ENCODE measurements around the gene DLGAP4.
A peak's percentile ranks its signal among the peaks of the same experiment; 100 is the strongest.

DLGAP4 gene, protein sequence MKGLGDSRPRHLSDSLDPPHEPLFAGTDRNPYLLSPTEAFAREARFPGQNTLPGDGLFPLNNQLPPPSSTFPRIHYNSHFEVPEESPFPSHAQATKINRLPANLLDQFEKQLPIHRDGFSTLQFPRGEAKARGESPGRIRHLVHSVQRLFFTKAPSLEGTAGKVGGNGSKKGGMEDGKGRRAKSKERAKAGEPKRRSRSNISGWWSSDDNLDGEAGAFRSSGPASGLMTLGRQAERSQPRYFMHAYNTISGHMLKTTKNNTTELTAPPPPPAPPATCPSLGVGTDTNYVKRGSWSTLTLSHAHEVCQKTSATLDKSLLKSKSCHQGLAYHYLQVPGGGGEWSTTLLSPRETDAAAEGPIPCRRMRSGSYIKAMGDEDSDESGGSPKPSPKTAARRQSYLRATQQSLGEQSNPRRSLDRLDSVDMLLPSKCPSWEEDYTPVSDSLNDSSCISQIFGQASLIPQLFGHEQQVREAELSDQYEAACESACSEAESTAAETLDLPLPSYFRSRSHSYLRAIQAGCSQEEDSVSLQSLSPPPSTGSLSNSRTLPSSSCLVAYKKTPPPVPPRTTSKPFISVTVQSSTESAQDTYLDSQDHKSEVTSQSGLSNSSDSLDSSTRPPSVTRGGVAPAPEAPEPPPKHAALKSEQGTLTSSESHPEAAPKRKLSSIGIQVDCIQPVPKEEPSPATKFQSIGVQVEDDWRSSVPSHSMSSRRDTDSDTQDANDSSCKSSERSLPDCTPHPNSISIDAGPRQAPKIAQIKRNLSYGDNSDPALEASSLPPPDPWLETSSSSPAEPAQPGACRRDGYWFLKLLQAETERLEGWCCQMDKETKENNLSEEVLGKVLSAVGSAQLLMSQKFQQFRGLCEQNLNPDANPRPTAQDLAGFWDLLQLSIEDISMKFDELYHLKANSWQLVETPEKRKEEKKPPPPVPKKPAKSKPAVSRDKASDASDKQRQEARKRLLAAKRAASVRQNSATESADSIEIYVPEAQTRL

DNA sequence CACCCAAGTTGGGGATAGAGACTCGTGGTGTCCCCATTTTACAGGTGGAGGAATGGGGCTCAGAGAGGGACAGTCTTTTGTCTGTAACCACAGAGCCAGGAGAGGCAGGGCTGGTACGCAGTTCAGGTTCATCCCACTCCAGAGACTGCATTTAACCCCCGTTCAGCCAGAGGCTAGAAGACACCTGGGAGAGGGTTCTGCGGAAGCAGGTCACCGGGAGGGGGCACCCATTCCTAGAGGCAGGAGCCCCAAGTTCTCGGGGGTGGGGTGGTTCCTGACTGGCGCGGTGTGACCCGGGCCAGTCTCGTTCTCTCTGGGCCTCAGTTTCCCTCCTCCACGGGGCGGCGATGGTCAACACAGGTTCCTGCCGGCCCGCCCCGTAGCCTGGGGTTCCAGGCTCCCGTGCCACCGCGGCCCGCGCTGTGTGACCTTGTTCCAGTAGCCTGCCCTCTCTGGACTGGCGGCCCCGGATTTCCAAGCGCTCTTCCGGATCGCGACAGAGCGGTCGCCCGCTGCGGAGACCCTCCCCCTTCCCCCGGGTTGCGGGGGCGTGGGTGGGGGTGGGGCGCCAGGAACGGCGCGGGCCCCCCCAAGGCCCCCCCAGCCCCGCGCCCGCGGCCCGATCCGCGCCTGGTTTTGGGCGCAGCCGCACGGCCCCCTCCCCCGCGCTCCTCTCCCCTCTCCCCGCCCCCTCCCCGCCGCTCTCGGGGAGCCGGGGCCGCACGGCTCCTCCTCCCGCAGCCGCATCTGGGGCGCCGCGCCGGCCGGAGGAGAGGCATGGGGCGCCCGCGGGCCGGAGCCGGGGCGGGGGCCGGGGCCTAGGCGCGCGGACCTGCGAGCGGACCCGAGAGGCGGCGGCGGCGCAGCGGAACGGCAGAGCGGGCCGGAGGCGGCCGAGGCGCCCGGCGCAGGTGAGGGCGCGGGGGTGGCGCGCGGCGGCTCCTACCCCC lies at the start of gene DLGAP4:
Gene DLGAP4, plus strand, starts transcription at position 738 of the 950 bp plus-strand sequence. CDS start 125,379 bp downstream, outside the sequence.
- Histone ChIP-seq H3K36me3 (ENCODE audit: insufficient read depth, low read depth, low read length) (no peaks in the 10 kb centered on the region), H3K27me3 (ENCODE audit: insufficient read depth, low read length) (peaks cover 85% of the 10 kb centered on the region), H3K4me1 (ENCODE audit: insufficient read depth, low read length) (0 out of 2 replicates have a peak, but pooled peaks cover 6% of the 10 kb centered on the region), H3K4me3 (ENCODE audit: low read length) (peak within 1 kb of the TSS; percentile 72), H3K9ac (ENCODE audit: low read depth, low read length) (no peak within 1 kb of the TSS), H3K27ac (ENCODE audit: low read length) (no peak within 1 kb of the TSS), H3K9me3 (ENCODE audit: insufficient read depth, low read depth, low read length) (no peaks in the 10 kb centered on the region)

- H3K4me1 ChIP-seq (ENCODE audit: insufficient read depth, low read length) = peaks cover 6% of the 10 kb centered on the region; the same call in 1 of the 2 replicates
- no peak overlapping the region; the same call in 1 of the 2 replicates for H3K4me3 ChIP-seq (ENCODE audit: low read length)
- H3K27me3 ChIP-seq (ENCODE audit: insufficient read depth, low read length) = no peaks in the 10 kb centered on the region
- peaks cover 22% of the 10 kb centered on the region; the same call in 1 of the 2 replicates for H3K36me3 ChIP-seq (ENCODE audit: insufficient read depth, low read depth, low read length)
- no peak overlapping the region for H3K9ac ChIP-seq (ENCODE audit: low read depth, low read length)
- no peak overlapping the region for H3K27ac ChIP-seq (ENCODE audit: low read length)
- no peaks in the 10 kb centered on the region for H3K9me3 ChIP-seq (ENCODE audit: insufficient read depth, low read depth, low read length)
These were observed 46.7 kb upstream of the DLGAP4 start for GRCh38 chr20:36259177-36260061.

- H3K36me3 ChIP-seq (ENCODE audit: insufficient read depth, low read depth, low read length) = peaks cover 16% of the 10 kb centered on the region; the same call in 1 of the 2 replicates
- H3K9ac ChIP-seq (ENCODE audit: low read depth, low read length) = no peak overlapping the region; the same call in 1 of the 2 replicates
- no peak overlapping the region for H3K4me3 ChIP-seq (ENCODE audit: low read length)
- no peak overlapping the region for H3K27ac ChIP-seq (ENCODE audit: low read length)
- peaks cover 6% of the 10 kb centered on the region; the same call in 1 of the 2 replicates for H3K4me1 ChIP-seq (ENCODE audit: insufficient read depth, low read length)
- no peaks in the 10 kb centered on the region for H3K27me3 ChIP-seq (ENCODE audit: insufficient read depth, low read length)
- H3K9me3 ChIP-seq (ENCODE audit: insufficient read depth, low read depth, low read length) = no peaks in the 10 kb centered on the region
These were observed 45.8 kb upstream of the DLGAP4 start for GRCh38 chr20:36260316-36260715.

DNA sequence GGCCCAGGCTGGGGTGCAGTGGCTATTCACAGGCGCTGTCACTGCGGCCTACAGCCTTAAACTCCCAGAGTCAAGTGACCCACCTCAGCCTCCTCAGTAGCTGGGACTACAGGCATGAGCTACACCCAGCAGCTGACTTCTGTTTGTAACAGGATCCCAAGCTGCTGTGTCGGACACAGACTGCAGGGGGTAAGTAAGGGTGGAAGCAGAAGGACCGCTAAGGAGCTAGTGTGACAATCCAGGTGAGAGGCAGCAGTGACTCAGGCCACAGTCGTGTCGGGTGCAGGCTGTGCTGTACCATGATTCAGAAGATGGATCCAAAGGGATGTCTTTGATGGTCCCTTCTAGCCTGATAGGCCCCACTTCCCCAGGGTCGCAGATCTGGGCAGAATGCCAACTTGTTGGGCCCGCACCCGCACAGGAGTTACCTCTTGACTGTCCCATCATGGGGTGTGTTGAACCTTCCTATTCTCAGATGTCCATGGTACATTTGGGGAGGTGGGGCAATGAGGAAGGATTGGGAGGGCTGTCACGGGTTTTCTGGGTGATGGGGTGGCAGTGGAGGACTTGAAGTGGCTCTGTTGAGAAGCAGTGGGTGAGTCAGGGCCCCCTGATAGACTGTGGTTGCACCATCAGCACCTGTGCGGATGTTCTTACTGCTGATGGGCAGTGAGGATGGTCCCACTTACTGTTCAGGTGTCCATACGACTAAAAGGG lies 44.6 kb upstream of the DLGAP4 start:
- no peak overlapping the region for H3K27ac ChIP-seq (ENCODE audit: low read length)
- no peak overlapping the region for H3K9ac ChIP-seq (ENCODE audit: low read depth, low read length)
- H3K4me3 ChIP-seq (ENCODE audit: low read length) = no peak overlapping the region
- H3K4me1 ChIP-seq (ENCODE audit: insufficient read depth, low read length) = peaks cover 6% of the 10 kb centered on the region; the same call in 1 of the 2 replicates
- no peaks in the 10 kb centered on the region for H3K9me3 ChIP-seq (ENCODE audit: insufficient read depth, low read depth, low read length)
- H3K27me3 ChIP-seq (ENCODE audit: insufficient read depth, low read length) = no peaks in the 10 kb centered on the region
- peaks cover 4% of the 10 kb centered on the region; the same call in 1 of the 2 replicates for H3K36me3 ChIP-seq (ENCODE audit: insufficient read depth, low read depth, low read length)

DNA sequence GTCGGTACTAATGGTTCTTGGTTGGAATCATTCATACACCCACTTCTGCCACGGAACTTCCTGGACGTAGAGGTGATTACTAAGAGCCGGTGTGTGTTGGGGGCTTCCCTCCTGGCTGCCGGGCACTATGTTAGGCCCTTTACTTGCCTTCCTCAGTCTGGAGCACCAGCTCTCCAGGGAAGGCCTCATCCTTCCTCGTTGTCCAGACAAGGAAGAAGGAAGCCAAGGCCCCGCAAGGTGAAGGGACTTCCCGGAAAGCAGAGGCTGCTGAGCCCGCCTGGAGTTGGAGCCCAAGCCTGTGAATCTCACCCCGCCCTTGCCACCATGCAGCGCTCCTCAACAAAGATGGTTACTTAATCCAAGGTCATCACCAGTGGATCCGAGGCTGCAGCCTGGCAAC lies 43.7 kb upstream of the DLGAP4 start:
- H3K9me3 ChIP-seq (ENCODE audit: insufficient read depth, low read depth, low read length) = no peaks in the 10 kb centered on the region
- no peak overlapping the region for H3K4me3 ChIP-seq (ENCODE audit: low read length)
- no peak overlapping the region for H3K9ac ChIP-seq (ENCODE audit: low read depth, low read length)
- no peaks in the 10 kb centered on the region for H3K36me3 ChIP-seq (ENCODE audit: insufficient read depth, low read depth, low read length)
- H3K27me3 ChIP-seq (ENCODE audit: insufficient read depth, low read length) = no peaks in the 10 kb centered on the region
- no peak overlapping the region for H3K27ac ChIP-seq (ENCODE audit: low read length)
- peaks cover 6% of the 10 kb centered on the region; the same call in 1 of the 2 replicates for H3K4me1 ChIP-seq (ENCODE audit: insufficient read depth, low read length)

- Histone ChIP-seq H3K4me1 (ENCODE audit: insufficient read depth, low read length) (no peaks in the 10 kb centered on the region), H3K27me3 (ENCODE audit: insufficient read depth, low read length) (no peaks in the 10 kb centered on the region), H3K27ac (ENCODE audit: low read length) (no peak overlapping the region)
These were observed 41.5 kb upstream of the DLGAP4 start for GRCh38 chr20:36264426-36265246.

DNA sequence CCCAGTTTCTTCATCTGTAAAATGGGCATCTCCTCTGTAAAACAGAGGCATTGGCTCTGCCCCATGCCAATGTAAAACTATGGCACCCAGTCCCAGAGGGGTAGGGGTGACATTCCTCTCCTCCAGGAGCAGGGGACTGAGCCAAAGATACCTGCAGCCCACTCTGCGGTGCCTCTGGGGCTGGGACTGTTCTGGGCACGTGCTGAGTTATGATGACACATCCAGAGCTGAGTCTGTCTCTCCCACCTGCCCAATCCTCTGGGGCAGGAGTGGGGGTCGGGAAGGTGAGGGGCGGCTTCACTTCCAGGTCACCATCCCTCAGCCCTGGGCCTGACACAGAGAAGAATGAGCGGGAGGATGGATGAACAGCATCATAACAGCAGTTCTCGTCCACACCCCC lies 40.0 kb upstream of the DLGAP4 start:
- Histone ChIP-seq H3K27ac (ENCODE audit: low read length) (no peak overlapping the region), H3K36me3 (ENCODE audit: insufficient read depth, low read depth, low read length) (no peaks in the 10 kb centered on the region), H3K4me3 (ENCODE audit: low read length) (no peak overlapping the region), H3K27me3 (ENCODE audit: insufficient read depth, low read length) (no peaks in the 10 kb centered on the region), H3K9ac (ENCODE audit: low read depth, low read length) (no peak overlapping the region), H3K9me3 (ENCODE audit: insufficient read depth, low read depth, low read length) (no peaks in the 10 kb centered on the region), H3K4me1 (ENCODE audit: insufficient read depth, low read length) (no peaks in the 10 kb centered on the region)

More at GRCh38 chr20:36264426-36265246, 41.5 kb upstream of the DLGAP4 start:
- no peak overlapping the region for H3K4me3 ChIP-seq (ENCODE audit: low read length)
- H3K36me3 ChIP-seq (ENCODE audit: insufficient read depth, low read depth, low read length) = no peaks in the 10 kb centered on the region
- no peaks in the 10 kb centered on the region for H3K9me3 ChIP-seq (ENCODE audit: insufficient read depth, low read depth, low read length)
- H3K9ac ChIP-seq (ENCODE audit: low read depth, low read length) = no peak overlapping the region

- Histone ChIP-seq H3K9me3 (ENCODE audit: insufficient read depth, low read depth, low read length) (no peaks in the 10 kb centered on the region), H3K27me3 (ENCODE audit: insufficient read depth, low read length) (no peaks in the 10 kb centered on the region), H3K9ac (ENCODE audit: low read depth, low read length) (no peak overlapping the region), H3K4me3 (ENCODE audit: low read length) (no peak overlapping the region), H3K27ac (ENCODE audit: low read length) (no peak overlapping the region), H3K36me3 (ENCODE audit: insufficient read depth, low read depth, low read length) (no peaks in the 10 kb centered on the region), H3K4me1 (ENCODE audit: insufficient read depth, low read length) (no peaks in the 10 kb centered on the region)
These were observed 38.3 kb upstream of the DLGAP4 start for GRCh38 chr20:36267605-36268381.
